Activated T-cell treated with anti-CD3 and anti-CD28 coated beads, Interleukin-2, amount 50 U/mL, for 48 hours (primary cell): ENCODE results near the gene EXOC7.

Experiments used
- DNase-seq, 2 experiments: peaks; one replicate each; pipeline ENCODE4 v3.0.0-alpha.2; 2020

Gene EXOC7

GRCh38 chr17:76121932-76122430 is 18.4 kb upstream of the EXOC7 start:
- peak in 1 of 2 experiments; percentile 55 for DNase-seq

GRCh38 chr17:76120658-76121008 is 17.0 kb upstream of the EXOC7 start:
- no peak for DNase-seq

- DNase-seq: no peak
These were observed 16.1 kb upstream of the EXOC7 start for GRCh38 chr17:76119409-76120371.

- no peak for DNase-seq
These were observed 11.7 kb upstream of the EXOC7 start for GRCh38 chr17:76115138-76115754.

GRCh38 chr17:76111956-76112355 is 8.4 kb upstream of the EXOC7 start:
- DNase-seq: no peak

- no peak for DNase-seq
These were observed 3.9 kb upstream of the EXOC7 start for GRCh38 chr17:76107509-76107908.

GRCh38 chr17:76106703-76107102 is 3.1 kb upstream of the EXOC7 start:
- DNase-seq: no peak

GRCh38 chr17:76104896-76105231 is 1.3 kb upstream of the EXOC7 start:
- DNase-seq: no peak

- no peak for DNase-seq
These were observed 731 bp upstream of the EXOC7 start for GRCh38 chr17:76104140-76104895.

GRCh38 chr17:76102944-76103273 is 678 bp downstream of the EXOC7 start:
- no peak for DNase-seq

GRCh38 chr17:76097716-76098295 is 5.8 kb downstream of the EXOC7 start:
- DNase-seq: no peak

GRCh38 chr17:76095943-76096342 is 7.6 kb downstream of the EXOC7 start:
- no peak for DNase-seq

GRCh38 chr17:76094046-76094445 is 9.5 kb downstream of the EXOC7 start:
- DNase-seq: no peak

- no peak for DNase-seq
These were observed 10.8 kb downstream of the EXOC7 start for GRCh38 chr17:76092526-76093413.

GRCh38 chr17:76091526-76092286 is 11.9 kb downstream of the EXOC7 start:
- no peak for DNase-seq

GRCh38 chr17:76090517-76091129 is 13.0 kb downstream of the EXOC7 start:
- no peak for DNase-seq

- no peak for DNase-seq
These were observed 13.7 kb downstream of the EXOC7 start for GRCh38 chr17:76089680-76090516.

GRCh38 chr17:76088868-76089576 is 14.6 kb downstream of the EXOC7 start:
- no peak for DNase-seq
